H1 (cell line): ENCODE measurements around the gene MS4A15. TPM values are rescaled to one million over a fixed set of nuclear protein-coding genes. Genes with fewer than 3 reads are reported as not detected.

Experiments
- CTCF ChIA-PET: fragments of 300-600 bp; sonication (Branson Sonifier 250); formaldehyde crosslinking; loops from one replicate; lab custom pipeline; 2021; ENCODE audit not compliant: partially characterized antibody; lab: Charles Lee
- POLR2A ChIA-PET: fragments of 300-600 bp; sonication (Branson Sonifier 250); formaldehyde crosslinking; loops from one replicate; lab custom pipeline; 2021; ENCODE audit warnings: inconsistent platforms; ENCODE audit not compliant: partially characterized antibody; lab: Charles Lee
- DNase-seq, 2 experiments: peaks; one replicate each; pipeline versions ENCODE4 v3.0.0 to v3.0.0-alpha.2; 2010 to 2022; ENCODE audit warnings: low spot score in 2 of 2, low read depth in 1 of 2, mixed read lengths in 1 of 2
- FAIRE-seq: peaks from 2 replicates; lab custom pipeline; 2011; peaks lifted over from hg19 to GRCh38; lab: Jason Lieb, UNC
- H2AFZ ChIP-seq: 2 replicates; pipeline ENCODE4 v1.8.1; 2012; ENCODE audit warnings: low read length, inconsistent platforms
- H2AK5ac ChIP-seq: 2 replicates; pipeline ENCODE4 v1.6.1; 2013; ENCODE audit warnings: low read depth, low read length
- H2BK120ac ChIP-seq: replicated peaks from 2 replicates; pipeline ENCODE3; 2013; ENCODE audit warnings: low read depth, low read length, inconsistent platforms
- H2BK12ac ChIP-seq: 2 replicates; pipeline ENCODE4 v1.6.1; 2013; ENCODE audit warnings: low read depth, low read length
- H2BK15ac ChIP-seq: 2 replicates; pipeline ENCODE4 v1.6.1; 2013; ENCODE audit warnings: low read length
- H2BK20ac ChIP-seq: 2 replicates; pipeline ENCODE4 v1.6.1; 2013; ENCODE audit warnings: low read length
- H2BK5ac ChIP-seq: 2 replicates; pipeline ENCODE4 v1.6.1; 2013; ENCODE audit warnings: low read depth, low read length
- H3K14ac ChIP-seq: 2 replicates; pipeline ENCODE4 v1.6.1; 2013; ENCODE audit warnings: inconsistent platforms; ENCODE audit not compliant: insufficient read length
- H3K18ac ChIP-seq: 2 replicates; pipeline ENCODE4 v1.6.1; 2013; ENCODE audit warnings: low read length; ENCODE audit errors: extremely low read depth
- H3K23ac ChIP-seq: 2 replicates; pipeline ENCODE4 v1.6.1; 2013; ENCODE audit warnings: inconsistent platforms; ENCODE audit not compliant: insufficient read length
- H3K23me2 ChIP-seq: 2 replicates; pipeline ENCODE4 v1.6.1; 2013; ENCODE audit warnings: low read depth, low read length
- H3K27ac ChIP-seq: 2 replicates; pipeline ENCODE4 v1.6.1; 2011; ENCODE audit warnings: low read depth, low read length, inconsistent platforms
- H3K27me3 ChIP-seq, 4 experiments: replicated peaks in 1 of 4; 1 replicate in 1 of 4; 2 replicates in 3 of 4; pipeline versions ENCODE4 v1.6.1 to v1.8.1; 2011 to 2013; ENCODE audit warnings: low read length in 3 of 4, mild to moderate bottlenecking in 3 of 4, inconsistent platforms in 2 of 4, mixed read lengths in 2 of 4, moderate library complexity in 1 of 4; ENCODE audit not compliant: control insufficient read depth in 3 of 4, insufficient read depth in 3 of 4; ENCODE audit errors: extremely low read depth in 1 of 4
- H3K36me3 ChIP-seq, 4 experiments: 2 replicates each; pipeline versions ENCODE4 v1.6.1 to v1.8.1; 2011 to 2013; ENCODE audit warnings: mild to moderate bottlenecking in 4 of 4, low read length in 3 of 4, moderate library complexity in 2 of 4, control low read depth in 1 of 4, inconsistent platforms in 1 of 4; ENCODE audit not compliant: insufficient read depth in 4 of 4, control insufficient read depth in 2 of 4
- H3K4ac ChIP-seq: replicated peaks from 2 replicates; pipeline ENCODE3; 2013; ENCODE audit warnings: low read length, low read depth, mixed read lengths, inconsistent platforms; ENCODE audit not compliant: insufficient read length
- H3K4me1 ChIP-seq, 4 experiments: replicated peaks in 1 of 4; 1 replicate in 1 of 4; 2 replicates in 3 of 4; pipeline versions ENCODE4 v1.6.1 to v1.8.1; 2011 to 2013; ENCODE audit warnings: low read length in 3 of 4, inconsistent platforms in 2 of 4, mixed read lengths in 1 of 4; ENCODE audit not compliant: insufficient read depth in 4 of 4, control insufficient read depth in 3 of 4
- H3K4me2 ChIP-seq, 2 experiments: 2 replicates each; pipeline versions ENCODE4 v1.6.1 to v1.8.1; 2011 to 2013; ENCODE audit warnings: low read depth in 2 of 2, low read length in 2 of 2, control low read depth in 1 of 2, inconsistent platforms in 1 of 2, mild to moderate bottlenecking in 1 of 2; ENCODE audit not compliant: insufficient read depth in 1 of 2
- H3K4me3 ChIP-seq, 4 experiments: fragments of 200-600, 300-600 bp in 1 of 4; sonication (generic), shearing (Covaris generic), sonication (Bioruptor Twin) in 1 of 4; 2 replicates each; pipeline versions ENCODE4 v1.5.1 to v1.8.1; 2011 to 2016; ENCODE audit warnings: low read length in 4 of 4, low read depth in 3 of 4, control low read depth in 2 of 4, inconsistent platforms in 2 of 4, mild to moderate bottlenecking in 2 of 4, mixed read lengths in 1 of 4, moderate library complexity in 1 of 4; ENCODE audit not compliant: insufficient read depth in 2 of 4; ENCODE audit errors: extremely low read depth in 1 of 4
- H3K56ac ChIP-seq: replicated peaks from 2 replicates; pipeline ENCODE3; 2013; ENCODE audit warnings: low read depth, mild to moderate bottlenecking, mixed read lengths, low read length, inconsistent platforms; ENCODE audit not compliant: insufficient read length
- H3K79me1 ChIP-seq: 2 replicates; pipeline ENCODE4 v1.6.1; 2013; ENCODE audit warnings: low read depth, low read length, control low read depth
- H3K79me2 ChIP-seq, 2 experiments: 2 replicates each; pipeline versions ENCODE4 v1.6.1 to v1.8.1; 2012 to 2013; ENCODE audit warnings: low read length in 2 of 2, mild to moderate bottlenecking in 2 of 2, inconsistent platforms in 1 of 2; ENCODE audit not compliant: insufficient read depth in 2 of 2, control insufficient read depth in 1 of 2
- H3K9ac ChIP-seq, 4 experiments: replicated peaks in 1 of 4; 1 replicate in 1 of 4; 2 replicates in 3 of 4; pipeline versions ENCODE4 v1.6.1 to v1.8.1; 2011 to 2013; ENCODE audit warnings: low read depth in 3 of 4, low read length in 3 of 4, control low read depth in 2 of 4, mild to moderate bottlenecking in 2 of 4, moderate library complexity in 2 of 4, inconsistent platforms in 1 of 4; ENCODE audit errors: extremely low read depth in 1 of 4
- H3K9me3 ChIP-seq, 2 experiments: 2 replicates each; pipeline versions ENCODE4 v1.6.1 to v1.8.1; 2012 to 2013; ENCODE audit warnings: mild to moderate bottlenecking in 2 of 2, moderate library complexity in 2 of 2, control low read depth in 1 of 2, inconsistent platforms in 1 of 2, low read depth in 1 of 2, low read length in 1 of 2, mixed read lengths in 1 of 2; ENCODE audit not compliant: insufficient read depth in 2 of 2
- H4K20me1 ChIP-seq, 2 experiments: replicated peaks in 1 of 2; 2 replicates each; pipeline versions ENCODE3 to v1.8.1; 2011 to 2013; ENCODE audit warnings: inconsistent platforms in 2 of 2, low read length in 2 of 2, mild to moderate bottlenecking in 1 of 2; ENCODE audit not compliant: insufficient read depth in 2 of 2, control insufficient read depth in 1 of 2
- H4K5ac ChIP-seq: 2 replicates; pipeline ENCODE4 v1.6.1; 2013; ENCODE audit warnings: low read length, low read depth, mixed read lengths, inconsistent platforms; ENCODE audit not compliant: insufficient read length
- H4K8ac ChIP-seq: 2 replicates; pipeline ENCODE4 v1.8.0; 2013; ENCODE audit warnings: mild to moderate bottlenecking, moderate library complexity, low read length, inconsistent platforms; ENCODE audit not compliant: insufficient read depth; ENCODE audit errors: extremely low read depth
- H4K91ac ChIP-seq: replicated peaks from 2 replicates; pipeline ENCODE3; 2013; ENCODE audit warnings: low read length, mixed read lengths, inconsistent platforms; ENCODE audit not compliant: insufficient read length
- CBX8 ChIP-seq: fragments of 300-800, 300-1000 bp; sonication (generic); IDR thresholded peaks from 2 replicates; pipeline ENCODE4 v1.7.1; 2016; ENCODE audit warnings: low read depth, low read length, borderline replicate concordance
- EGR1 ChIP-seq: IDR thresholded peaks from 2 replicates; pipeline ENCODE4 v1.6.1; 2011; ENCODE audit warnings: low read depth, low read length, borderline replicate concordance
- EP300 ChIP-seq, 2 experiments: IDR thresholded peaks; 1 replicate in 1 of 2; 2 replicates in 1 of 2; pipeline ENCODE4 v1.6.1; 2011 to 2012; ENCODE audit warnings: low read depth in 2 of 2, low read length in 2 of 2, mild to moderate bottlenecking in 2 of 2, borderline replicate concordance in 1 of 2, inconsistent platforms in 1 of 2, moderate library complexity in 1 of 2
- EZH2 ChIP-seq: fragments of 200-600 bp; sonication (generic); IDR thresholded peaks from 2 replicates; pipeline ENCODE4 v1.7.1; 2012; ENCODE audit warnings: low read depth, mild to moderate bottlenecking, moderate library complexity, low read length, inconsistent platforms; ENCODE audit not compliant: severe bottlenecking
- GABPA ChIP-seq: IDR thresholded peaks from 2 replicates; pipeline ENCODE4 v1.6.1; 2011; ENCODE audit warnings: mild to moderate bottlenecking, low read length, moderate library complexity, borderline replicate concordance; ENCODE audit not compliant: insufficient read depth
- JUN ChIP-seq: IDR thresholded peaks from 2 replicates; pipeline ENCODE4 v1.6.1; 2011; ENCODE audit warnings: low read depth, mild to moderate bottlenecking, improper control_type of control experiment, low read length
- JUND ChIP-seq: IDR thresholded peaks from 2 replicates; pipeline ENCODE4 v1.6.1; 2011; ENCODE audit warnings: mild to moderate bottlenecking, improper control_type of control experiment, low read length
- NRF1 ChIP-seq: IDR thresholded peaks from 2 replicates; pipeline ENCODE4 v1.6.1; 2011; ENCODE audit warnings: mild to moderate bottlenecking, low read depth, low read length, improper control_type of control experiment
- POLR2A ChIP-seq, 2 experiments: IDR thresholded peaks; 1 replicate in 1 of 2; 2 replicates in 1 of 2; pipeline ENCODE4 v1.6.1; 2011; ENCODE audit warnings: low read depth in 2 of 2, low read length in 2 of 2, mild to moderate bottlenecking in 2 of 2; ENCODE audit errors: control extremely low read depth in 1 of 2
- RFX5 ChIP-seq: IDR thresholded peaks from 2 replicates; pipeline ENCODE4 v1.6.1; 2011; ENCODE audit warnings: low read depth, low read length, improper control_type of control experiment, borderline replicate concordance
- SIX5 ChIP-seq: IDR thresholded peaks from 2 replicates; pipeline ENCODE4 v1.6.1; 2011; ENCODE audit warnings: mild to moderate bottlenecking, low read depth, low read length
- SP2 ChIP-seq: IDR thresholded peaks from 2 replicates; pipeline ENCODE4 v1.6.1; 2012; ENCODE audit warnings: mild to moderate bottlenecking, low read length, inconsistent platforms
- SUZ12 ChIP-seq: fragments of 200-600 bp; sonication (generic); IDR thresholded peaks from 2 replicates; pipeline ENCODE4 v1.6.1; 2012; ENCODE audit warnings: mild to moderate bottlenecking, inconsistent platforms, low read length, moderate library complexity, mixed read lengths
- TCF12 ChIP-seq: IDR thresholded peaks from 2 replicates; pipeline ENCODE4 v1.6.1; 2011; ENCODE audit warnings: low read depth, mild to moderate bottlenecking, low read length
- WGBS, 2 experiments: shearing (Covaris generic) in 1 of 2; methylation state at CpG; one replicate each; pipeline versions ENCODE4 v1.1.6 to v1.1.7; 2013 to 2015; ENCODE audit warnings: low lambda C conversion rate in 2 of 2, mixed read lengths in 2 of 2, inconsistent platforms in 1 of 2, low coverage in 1 of 2, missing lambda C conversion rate in 1 of 2; ENCODE audit not compliant: insufficient replicate concordance in 2 of 2, insufficient coverage in 1 of 2, insufficient read length in 1 of 2; ENCODE audit errors: extremely low coverage in 1 of 2, missing lambda C conversion rate in 1 of 2; 5-methylcytosine and 5-hydroxymethylcytosine counted together
- polyA plus RNA-seq, 7 experiments: library from polyadenylated mRNA; depleted of rRNA in 3 of 7; stranded (reverse) in 5 of 7; unstranded in 2 of 7; fragments of >200 nt in 5 of 7; fragments of 200-250 nt in 2 of 7; gene quantifications; 1 replicate in 5 of 7; 2 replicates in 1 of 7; 4 replicates in 1 of 7; pipeline versions ENCODE4 v1.2.1 to v1.2.3, GENCODE V29; 2011 to 2013; ENCODE audit warnings: missing spikeins in 2 of 7, mixed read lengths in 2 of 7
- total RNA-seq: library from RNA; stranded (reverse); fragmentation: NEBNext Ultra II Directional; extraction: Animal tissue kit (Norgen Biotek cat#: 25700); gene quantifications from 2 replicates; pipeline ENCODE4 v1.2.1, GENCODE V29; 2021

MS4A15 gene
- total and polyA plus RNA-seq, 2 of the 8 experiments (the other 6 are each of a cell fraction or from before 2014, with no cell fraction given), result 0.15 to 0.17 TPM

- Histone ChIP-seq H2BK12ac (no peak overlapping the region), H4K8ac (no peak overlapping the region), H2AK5ac (no peak overlapping the region), H2AFZ (no peak overlapping the region), H3K4me3 (no peak overlapping the region), H4K5ac (no peak overlapping the region), H3K27me3 (no peaks in the 10 kb centered on the region), H3K23me2 (peaks cover 5% of the 10 kb centered on the region; the same call in 1 of the 2 replicates), H4K20me1 (no peaks in the 10 kb centered on the region), H2BK15ac (no peak overlapping the region), H3K14ac (no peak overlapping the region), H2BK120ac (no peak overlapping the region), H3K4me2 (no peak overlapping the region), H3K23ac (no peak overlapping the region), H3K4me1 (no peaks in the 10 kb centered on the region), H3K56ac (no peak overlapping the region), H3K79me2 (no peaks in the 10 kb centered on the region), H4K91ac (no peak overlapping the region), H2BK5ac (no peak overlapping the region), H3K36me3 (no peaks in the 10 kb centered on the region), H3K9me3 (no peaks in the 10 kb centered on the region), H3K9ac (no peak overlapping the region), H3K4ac (no peak overlapping the region), H3K27ac (no peak overlapping the region), H3K18ac (no peak overlapping the region), H2BK20ac (no peak overlapping the region), H3K79me1 (no peaks in the 10 kb centered on the region)
- CTCF ChIA-PET, result interaction anchor here (0.6 to 0.9 kb wide), 3 partner anchors 22 to 321 kb away, joined by 3 to 5 read pairs (median 3); no protein-coding TSS in a partner anchor
- WGBS, 2 experiments, result 88% methylated on average over 8 of the region's 8 CpGs; no CpG with 5 or more reads in 1 of the 2 experiments
- DNase-seq (no peak), FAIRE-seq (no peak)
- POLR2A ChIA-PET, result no interaction called here
- TF ChIP-seq JUN (no peak), NRF1 (no peak), SP2 (no peak), POLR2A (IDR thresholded peaks at IDR 0.05; ENCODE audit: control extremely low read depth in 1 of 2, low read depth in 2 of 2, low read length in 2 of 2) (no peak), JUND (no peak), GABPA (no peak), SIX5 (no peak), EGR1 (no peak), SUZ12 (no peak), EZH2 (no peak), CBX8 (no peak), EP300 (IDR thresholded peaks at IDR 0.05; ENCODE audit: borderline replicate concordance in 1 of 2, low read depth in 2 of 2, low read length in 2 of 2) (no peak), TCF12 (no peak), RFX5 (no peak)
Measured at GRCh38 chr11:60731586-60731985, 25.1 kb upstream of the MS4A15 start.
